Stimulated activated CD8-positive, alpha-beta memory T cell treated with anti-CD3 and anti-CD28 coated beads, Interleukin-4, amount 100 ng/mL, for 1 hour (primary cell): ENCODE data around the gene CNPY3.
A peak's percentile ranks its signal among the peaks of the same experiment; 100 is the strongest.
"Not testable (repeated sequence)": the region's sequence is repeated elsewhere in the genome, so short reads cannot be mapped to it uniquely, and the experiment has no call there.

ENCODE experiments used
- DNase-seq, 2 donors: peaks; one replicate each; pipeline ENCODE4 v3.0.0-alpha.2; 2020; ENCODE audit warnings: low read depth in 2 of 2, low spot score in 1 of 2

Gene CNPY3

DNA sequence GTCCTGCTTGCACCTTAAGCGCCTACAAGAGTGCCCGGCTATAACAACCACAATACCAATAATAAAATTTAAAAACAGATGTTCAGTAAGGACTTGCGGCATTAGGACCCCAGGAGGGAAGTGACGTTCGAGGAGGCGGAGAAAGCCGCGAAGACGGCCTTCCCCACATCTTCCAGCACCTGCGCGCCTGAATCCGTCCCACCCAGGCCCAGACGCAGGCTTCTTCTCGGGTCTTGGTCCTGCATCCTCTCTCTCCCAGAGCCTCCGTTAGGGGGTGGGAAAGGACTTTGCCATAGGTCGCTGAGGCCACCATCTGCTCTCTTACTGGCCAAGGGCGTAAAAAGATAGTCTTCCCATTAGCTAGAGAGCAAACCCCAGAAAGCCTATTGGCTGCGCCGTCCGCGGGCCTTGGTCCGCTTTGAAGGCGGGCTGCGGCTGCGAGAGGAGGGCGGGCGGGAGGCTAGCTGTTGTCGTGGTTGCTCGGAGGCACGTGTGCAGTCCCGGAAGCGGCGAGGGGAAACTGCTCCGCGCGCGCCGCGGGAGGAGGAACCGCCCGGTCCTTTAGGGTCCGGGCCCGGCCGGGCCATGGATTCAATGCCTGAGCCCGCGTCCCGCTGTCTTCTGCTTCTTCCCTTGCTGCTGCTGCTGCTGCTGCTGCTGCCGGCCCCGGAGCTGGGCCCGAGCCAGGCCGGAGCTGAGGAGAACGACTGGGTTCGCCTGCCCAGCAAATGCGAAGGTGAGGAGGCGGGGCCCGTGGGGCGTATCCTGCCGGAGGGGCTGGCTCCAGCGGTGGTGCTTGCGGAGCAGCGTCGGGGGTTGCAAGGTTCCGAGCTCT lies at the start of gene CNPY3:
Gene CNPY3 (plus strand): TSS at position 495 of the 835 bp plus-strand sequence. CDS start 91 bp downstream, at position 586.
- peak; percentile 77 to 90 for DNase-seq

DNA sequence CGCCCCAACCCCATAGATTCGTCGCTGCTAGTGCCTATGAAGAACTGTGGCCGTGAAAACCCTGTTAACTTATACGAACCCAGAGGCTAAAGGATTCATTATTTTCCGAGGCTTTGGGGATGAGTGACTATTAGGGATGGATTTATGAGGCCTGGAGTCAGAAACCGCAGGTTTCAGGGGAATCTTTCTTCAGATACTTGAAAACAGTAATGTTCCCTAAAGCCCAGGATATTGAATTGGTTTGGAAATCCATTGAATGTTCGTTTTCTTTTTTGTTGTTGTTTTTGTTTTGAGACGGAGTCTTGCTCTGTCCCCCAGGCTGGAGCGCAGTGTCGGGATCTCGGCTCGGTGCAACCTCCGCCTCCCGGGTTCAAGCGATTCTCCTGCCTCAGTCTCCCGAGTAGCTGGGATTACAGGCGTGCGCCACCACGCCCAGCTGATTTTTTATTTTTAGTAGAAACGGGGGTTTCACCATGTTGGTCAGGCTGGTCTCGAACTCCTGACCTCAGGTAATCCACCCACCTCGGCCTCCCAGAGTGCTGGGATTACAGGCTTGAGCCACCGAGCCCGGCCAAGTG lies 49.0 kb upstream of the CNPY3 start:
- DNase-seq: not testable (repeated sequence)

DNA sequence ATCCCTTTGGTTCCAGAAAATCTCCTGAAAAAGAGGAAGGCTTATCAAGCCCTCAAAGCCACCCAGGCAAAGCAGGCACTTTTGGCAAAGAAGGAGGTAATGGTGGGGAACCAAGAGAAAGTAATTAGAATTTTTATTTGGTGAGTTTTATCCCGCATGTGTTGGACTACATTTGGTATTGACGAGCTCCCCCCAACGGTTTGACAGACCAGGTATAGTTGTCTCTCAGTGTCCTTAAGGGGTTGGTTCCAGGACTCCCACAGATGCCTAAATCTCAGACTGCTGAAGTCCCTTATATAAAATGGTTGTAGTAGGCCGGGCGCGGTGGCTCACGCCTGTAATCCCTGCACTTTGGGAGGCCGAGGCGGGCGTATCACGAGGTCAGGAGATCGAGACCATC lies 48.4 kb upstream of the CNPY3 start:
- DNase-seq: not testable (repeated sequence)

DNA sequence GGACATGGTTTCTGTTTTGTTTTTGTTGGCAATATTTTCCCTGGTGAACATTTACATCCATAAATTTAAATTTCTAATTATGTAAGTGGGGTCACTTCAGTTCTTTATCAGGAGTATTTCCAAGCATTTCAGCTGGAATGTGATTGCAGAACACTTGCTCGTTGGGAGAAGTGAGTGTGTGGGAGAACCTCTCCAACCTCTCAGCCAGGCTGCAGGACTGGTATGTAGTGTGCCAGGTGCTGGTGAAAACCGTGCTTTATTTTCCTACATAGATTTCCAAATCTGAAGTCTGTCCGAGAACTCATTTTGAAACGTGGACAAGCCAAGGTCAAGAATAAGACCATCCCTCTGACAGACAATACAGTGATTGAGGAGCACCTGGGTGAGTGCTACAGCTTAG lies 43.6 kb upstream of the CNPY3 start:
- no peak for DNase-seq

DNA sequence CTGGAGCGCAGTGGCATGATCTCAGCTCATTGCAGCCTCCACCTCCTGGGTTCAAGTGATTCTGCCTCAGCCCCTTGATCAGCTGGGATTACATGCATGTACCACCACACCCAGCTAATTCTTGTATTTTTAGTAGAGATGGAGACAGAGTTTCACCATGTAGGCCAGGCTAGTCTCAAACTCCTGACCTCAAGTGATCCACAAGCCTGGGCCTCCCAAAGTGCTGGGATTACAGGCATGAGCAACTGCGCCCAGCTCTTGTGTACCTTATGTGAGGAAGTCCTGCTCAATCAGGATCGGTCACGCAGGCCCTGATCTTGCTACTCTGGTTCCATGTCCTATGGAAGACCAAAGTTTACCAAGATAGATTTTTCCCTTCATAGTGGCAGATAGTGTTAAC lies 41.1 kb upstream of the CNPY3 start:
- not testable (repeated sequence) for DNase-seq

DNA sequence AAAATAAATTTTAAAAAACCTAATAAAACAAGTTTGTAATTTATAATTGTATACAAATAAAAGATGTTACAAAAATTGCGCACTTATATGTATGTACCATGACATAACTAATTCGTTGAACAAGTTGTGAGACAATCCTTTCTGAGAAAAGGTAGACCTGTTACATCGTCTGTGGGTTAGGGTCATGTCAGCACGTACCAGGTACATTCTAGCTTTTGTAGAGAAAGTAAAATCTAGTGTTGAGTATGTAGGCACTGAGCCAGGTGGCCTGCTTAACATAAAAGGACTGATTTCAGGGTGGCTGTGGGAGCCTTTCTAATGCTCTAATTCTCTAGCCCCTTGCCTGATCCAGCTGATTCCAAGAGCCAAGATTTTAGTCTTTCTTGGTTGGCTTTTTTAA lies 39.5 kb upstream of the CNPY3 start:
- DNase-seq: no peak

DNA sequence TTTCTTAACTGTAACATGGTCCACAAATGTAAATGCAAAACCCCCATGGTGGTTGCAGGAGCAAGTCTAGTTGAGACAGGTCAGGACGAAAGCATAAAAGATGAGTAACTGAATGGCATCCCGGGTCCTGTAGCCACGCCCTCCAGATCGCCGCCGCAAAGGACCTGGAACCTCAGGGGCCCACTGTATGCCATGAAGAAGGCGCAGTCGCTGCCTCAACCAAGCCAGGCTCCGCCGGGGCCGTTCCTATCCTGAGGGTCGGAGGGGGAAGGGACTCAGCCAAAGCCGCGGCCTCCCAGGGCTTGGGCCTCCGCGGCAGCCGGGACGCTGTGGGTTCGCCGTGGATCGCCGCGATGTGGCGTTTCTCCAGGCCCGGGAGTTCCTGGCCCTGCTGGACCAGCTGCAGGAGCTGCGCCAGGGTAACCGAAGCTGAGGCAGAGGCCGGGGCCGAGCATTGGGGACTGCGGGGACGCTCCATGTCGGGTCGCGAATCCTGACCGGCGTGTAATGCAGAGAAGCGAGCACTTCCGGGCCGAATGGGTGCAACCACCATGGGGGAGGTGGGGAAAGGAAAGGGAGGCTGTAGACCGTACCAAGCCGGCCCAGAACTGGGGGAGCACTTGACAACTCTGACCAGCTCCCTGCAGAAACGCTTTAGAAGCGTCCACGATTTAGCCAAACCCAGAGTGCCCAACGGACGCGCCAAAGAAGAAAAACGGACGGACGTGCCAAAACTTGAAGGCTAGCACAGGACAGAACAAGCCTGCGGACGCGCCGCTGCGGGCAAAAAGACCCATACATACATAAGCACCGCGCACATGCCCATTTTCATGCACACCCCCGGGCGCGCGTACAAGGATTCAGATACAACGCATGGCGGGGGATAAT lies 38.7 kb upstream of the CNPY3 start:
- peak; percentile 60 to 78 for DNase-seq

DNA sequence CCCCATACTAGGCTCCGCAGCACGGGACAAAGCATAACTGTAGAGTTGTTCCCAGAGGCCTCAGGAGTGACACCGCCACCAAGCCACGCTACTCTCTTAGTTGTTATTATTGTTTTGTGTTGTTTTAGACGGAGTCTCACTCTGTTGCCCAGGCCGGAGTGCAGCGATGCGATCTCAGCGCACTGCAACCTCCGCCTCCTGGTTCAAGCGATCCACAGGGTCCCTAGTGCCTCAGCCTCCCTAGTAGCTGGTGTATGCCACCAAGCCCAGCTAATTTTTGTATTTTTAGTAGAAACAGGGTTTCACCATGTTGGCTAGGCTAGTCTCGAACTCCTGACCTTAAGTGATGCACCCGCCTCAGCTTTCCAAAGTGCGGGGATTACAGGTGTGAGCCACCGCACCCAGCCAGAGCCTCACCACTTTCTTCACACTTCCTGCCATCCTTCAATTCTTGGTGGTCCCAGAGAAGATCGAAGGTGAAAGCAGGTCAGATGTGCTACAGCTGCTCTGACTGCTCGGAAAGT lies 38.0 kb upstream of the CNPY3 start:
- no peak for DNase-seq

DNA sequence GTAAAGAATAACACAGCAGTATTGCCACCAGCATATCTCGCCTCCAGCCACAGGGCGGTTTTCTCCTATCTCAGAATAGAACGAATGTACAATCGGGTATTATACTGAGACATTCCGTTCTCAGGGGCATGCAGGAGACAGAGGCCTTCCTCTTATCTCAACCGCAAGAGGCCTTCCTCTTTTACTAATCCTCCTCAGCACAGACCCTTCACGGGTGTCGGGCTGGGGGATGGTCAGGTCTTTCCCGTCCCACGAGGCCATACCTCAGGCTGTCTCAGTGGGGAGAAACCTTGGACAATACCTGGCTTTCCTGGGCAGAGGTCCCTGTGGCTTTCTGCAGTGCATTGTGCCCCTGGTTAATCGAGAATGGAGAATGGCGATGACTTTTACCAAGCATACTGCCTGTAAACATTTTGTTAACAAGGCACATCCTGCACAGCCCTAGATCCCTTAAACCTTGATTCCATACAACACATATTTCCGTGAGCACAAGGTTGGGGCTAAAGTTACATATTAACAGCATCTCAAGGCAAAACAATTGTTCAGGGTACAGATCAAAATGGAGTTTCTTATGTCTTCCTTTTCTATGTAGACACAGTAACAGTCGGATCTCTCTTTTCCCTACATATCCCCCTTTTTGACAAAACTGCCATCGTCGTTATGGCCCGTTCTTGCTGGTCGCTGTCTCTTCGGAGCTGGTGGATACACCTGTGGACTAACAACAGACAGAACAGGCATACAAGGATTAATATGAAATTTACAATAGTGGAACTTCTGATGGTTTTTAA lies 35.0 kb upstream of the CNPY3 start:
- DNase-seq: not testable (repeated sequence)

DNA sequence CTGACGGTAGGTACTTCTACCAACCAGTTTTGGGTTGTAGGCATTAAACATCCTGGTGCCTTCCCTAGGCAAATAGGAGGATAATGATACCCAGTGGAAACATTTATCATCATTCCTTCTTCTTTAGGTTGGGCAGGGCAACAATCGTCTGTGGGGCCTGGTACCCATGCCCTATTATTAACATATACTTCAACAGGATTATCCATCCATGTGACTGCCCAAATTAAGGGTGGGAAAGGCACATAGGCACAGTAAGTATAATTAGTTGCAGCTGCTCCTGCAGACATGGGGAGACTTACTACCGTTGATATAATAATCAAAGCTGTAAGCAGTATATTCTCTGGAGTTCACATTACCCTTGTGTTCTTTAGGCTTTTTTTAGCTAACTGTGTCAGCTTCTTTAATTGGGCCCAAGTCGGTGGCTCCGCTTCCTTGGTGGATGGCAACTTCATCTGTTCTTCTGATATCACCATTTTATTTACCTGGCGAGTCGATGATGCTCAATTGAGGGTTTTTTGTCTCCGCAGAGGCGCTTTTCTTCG lies 33.0 kb upstream of the CNPY3 start:
- no peak for DNase-seq

DNA sequence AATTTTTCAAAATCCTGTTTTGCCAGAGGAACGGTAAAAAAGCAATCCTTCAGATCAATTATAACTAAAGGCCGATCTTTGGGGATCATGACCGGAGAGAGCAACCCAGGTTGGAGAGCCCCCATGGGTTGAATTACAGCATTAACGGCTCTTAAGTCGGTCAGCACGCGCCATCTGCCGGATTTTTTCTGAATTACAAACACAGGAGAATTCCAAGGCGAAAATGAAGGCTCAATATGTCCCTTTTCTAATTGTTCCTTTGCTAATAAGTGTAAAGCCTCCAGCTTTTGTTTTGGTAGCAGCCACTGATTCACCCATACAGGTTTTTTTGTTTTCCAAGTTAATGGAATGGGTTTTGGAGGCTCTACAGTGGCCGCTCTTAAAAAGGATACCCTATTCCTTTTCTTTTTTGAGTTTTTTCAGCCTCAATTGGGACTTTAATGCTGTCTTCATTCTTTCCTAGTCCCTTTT lies 30.4 kb upstream of the CNPY3 start:
- DNase-seq: peak; percentile 53 to 57

DNA sequence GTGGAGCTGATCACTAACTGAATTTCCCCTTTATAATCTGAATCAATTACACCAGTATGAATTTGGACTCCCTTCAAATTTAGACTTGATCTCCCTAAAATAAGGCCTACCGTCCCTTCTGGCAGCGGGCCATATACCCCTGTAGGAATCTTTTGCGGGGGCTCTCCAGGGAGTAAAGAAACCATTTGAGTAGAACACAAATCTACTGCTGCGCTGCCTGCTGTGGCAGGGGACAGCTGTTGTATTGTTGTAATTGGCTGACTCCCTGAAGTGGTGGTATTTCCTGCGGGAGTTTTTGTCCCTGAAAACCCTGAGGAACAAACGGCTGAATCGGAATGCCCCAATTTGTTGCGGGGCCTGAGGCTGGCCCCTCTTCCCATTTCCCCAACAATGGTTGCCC lies 29.4 kb upstream of the CNPY3 start:
- no peak for DNase-seq

DNA sequence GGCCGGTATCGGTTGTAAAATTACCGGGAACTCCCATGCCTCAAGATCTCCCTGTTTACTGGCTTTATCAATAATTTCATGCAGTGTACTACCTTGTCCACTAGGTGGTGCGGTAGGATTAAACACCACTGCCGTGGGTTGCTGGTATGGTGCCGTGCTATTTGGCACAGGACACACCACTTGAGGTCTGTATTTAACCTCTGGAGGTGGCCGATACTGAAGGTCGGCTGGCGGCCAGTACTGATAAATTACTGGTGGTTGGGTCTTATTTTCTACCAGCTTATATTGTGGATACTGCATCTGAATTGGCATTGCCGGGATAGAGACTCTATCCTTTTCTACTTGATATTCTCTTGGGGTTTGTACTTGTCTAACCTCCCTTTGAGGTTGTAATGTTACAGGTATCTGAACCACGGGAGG lies 27.7 kb upstream of the CNPY3 start:
- peak; percentile 36 to 52 for DNase-seq

DNA sequence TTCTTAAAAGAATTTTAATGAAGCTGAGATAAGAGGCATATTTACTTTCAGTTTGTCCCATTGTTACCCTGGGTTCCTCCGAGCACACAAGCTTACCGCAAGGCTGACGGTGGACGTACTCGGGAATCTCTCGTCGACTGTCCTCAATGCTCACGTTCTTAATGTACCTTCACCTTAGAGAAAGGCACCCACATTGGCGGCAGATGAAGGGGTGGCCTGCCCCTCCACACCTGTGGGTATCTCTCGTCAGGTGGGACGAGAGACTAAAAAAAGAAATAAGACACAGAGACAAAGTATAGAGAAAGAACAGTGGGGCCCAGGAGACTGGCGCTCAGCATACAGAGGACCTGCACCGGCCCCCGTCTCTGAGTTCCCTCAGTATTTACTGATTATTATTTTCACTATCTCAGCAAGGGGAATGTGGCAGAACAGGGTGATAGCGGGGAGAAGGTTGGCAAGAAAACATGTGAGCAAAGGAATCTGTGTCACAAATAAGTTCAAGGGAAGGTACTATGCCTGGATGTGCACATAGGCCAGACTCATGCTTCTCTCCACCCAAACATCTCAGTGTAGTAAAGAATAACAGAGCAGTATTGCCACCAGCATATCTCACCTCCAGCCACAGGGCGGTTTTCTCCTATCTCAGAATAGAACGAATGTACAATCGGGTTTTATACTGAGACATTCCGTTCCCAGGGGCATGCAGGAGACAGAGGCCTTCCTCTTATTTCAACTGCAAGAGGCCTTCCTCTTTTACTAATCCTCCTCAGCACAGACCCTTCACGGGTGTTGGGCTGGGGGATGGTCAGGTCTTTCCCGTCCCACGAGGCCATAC lies 26.6 kb upstream of the CNPY3 start:
- not testable (repeated sequence) for DNase-seq

DNA sequence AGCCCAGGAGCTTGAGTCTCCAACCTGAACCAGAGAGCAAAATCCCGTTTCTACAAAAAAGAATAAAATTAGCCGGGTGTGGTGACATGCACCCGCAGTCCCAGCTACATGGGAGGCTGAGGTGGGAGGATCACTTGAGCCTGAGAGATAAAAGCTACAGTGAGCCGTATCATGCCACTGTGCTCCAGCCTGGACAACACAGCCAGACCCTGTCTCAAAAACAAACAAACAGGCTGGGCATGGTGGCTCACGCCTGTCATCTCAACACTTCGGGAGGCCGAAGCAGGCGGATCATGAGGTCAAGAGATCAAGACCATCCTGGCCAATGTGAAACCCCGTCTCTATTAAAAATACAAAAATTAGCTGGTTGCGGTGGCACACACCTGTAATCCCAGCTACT lies 24.8 kb upstream of the CNPY3 start:
- no peak for DNase-seq

DNA sequence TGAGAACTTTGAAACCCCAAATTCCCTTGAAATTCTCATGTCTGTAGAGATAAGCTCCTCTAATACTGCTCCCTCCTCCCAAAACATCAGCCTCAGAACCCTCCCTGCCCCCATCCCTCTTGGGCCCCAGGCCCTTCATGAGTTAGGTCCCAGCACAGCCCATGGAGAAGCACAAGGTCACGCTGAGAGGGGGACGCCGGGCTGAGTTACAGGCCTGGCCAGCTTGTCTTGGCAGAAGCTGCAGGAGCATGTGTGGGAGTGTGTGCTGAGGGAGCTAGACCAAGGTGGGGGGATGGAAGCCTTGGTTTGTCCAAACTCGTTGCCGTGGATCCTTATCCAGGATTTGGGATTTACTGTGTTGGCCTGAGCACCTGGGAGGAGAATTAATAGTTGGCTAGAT lies 21.9 kb upstream of the CNPY3 start:
- DNase-seq: no peak

DNA sequence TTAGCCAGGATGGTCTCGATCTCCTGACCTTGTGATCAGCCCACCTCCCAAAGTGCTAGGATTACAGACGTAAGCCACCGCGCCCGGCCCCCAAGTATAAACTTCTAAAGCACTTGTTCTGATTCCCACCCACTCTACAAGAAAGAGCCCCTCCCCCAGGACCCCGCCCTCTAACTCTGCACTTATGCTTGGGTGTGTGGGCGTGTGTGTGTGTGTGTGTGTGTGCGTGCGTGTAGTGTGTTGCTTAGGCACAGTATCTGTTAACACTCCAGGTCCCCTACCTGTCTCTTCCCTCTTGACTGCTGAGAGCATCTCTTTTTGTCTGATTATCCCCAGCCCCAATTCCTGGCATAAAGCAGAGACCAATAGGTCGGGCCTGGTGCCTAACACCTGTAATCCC lies 19.4 kb upstream of the CNPY3 start:
- no peak for DNase-seq

DNA sequence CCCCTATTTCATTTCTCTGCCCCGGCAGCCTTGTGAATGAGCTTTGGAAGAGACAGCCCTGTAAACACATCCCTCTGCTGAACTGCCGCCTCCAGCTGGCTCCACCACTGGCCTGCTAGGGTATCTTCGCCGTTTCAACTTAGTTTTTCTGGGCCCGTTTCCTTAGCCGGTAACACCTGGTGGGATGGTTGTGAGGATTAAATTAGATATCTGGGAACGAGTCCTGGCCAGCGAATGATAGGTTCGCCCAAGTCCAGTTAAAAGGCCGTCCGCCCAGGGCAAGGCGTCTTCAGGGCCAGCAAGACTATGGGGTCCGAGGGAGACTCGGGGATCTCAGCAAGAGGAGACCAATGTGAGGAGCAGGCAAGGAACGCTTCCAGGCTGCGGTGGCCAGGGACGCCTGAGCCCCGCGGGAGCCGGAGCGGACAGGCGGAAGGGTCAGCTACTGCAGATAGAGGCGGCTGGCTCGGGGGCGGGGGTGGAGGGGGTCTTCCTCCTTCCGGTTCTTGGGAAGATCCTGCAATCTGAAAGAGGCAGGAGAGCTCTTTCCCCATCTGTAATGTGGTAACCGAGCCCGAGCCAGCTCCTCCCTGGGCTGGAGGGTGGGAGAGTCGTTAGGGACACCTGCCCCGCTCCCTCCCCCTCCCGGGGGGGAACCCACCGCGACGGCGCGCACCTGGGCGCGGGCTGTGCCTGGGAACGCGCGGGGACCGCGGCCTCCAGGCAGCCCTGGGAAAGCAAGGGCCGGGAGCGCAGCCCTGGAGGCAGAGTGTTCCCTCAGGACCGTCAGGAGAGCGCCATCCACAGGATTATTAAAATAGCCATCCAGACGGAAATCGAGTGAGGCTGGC lies 17.9 kb upstream of the CNPY3 start:
- DNase-seq: no peak
